Testis (tissue), 3 donors: ENCODE measurements around the gene PTPRA. TPM values are rescaled to one million over a fixed set of nuclear protein-coding genes. Genes with fewer than 3 reads are reported as not detected.

Source experiments
- DNase-seq: peaks from one replicate; pipeline ENCODE4 v3.0.0-alpha.2; 2019
- H3K27ac ChIP-seq, 2 donors: fragments of 200-600 bp; sonication (generic); one replicate each; pipeline ENCODE4 v1.5.1; 2019
- H3K27me3 ChIP-seq: fragments of 200-600 bp; sonication (generic); one replicate; pipeline ENCODE4 v1.5.1; 2019
- H3K36me3 ChIP-seq: fragments of 200-600 bp; sonication (generic); one replicate; pipeline ENCODE4 v1.5.1; 2017; ENCODE audit warnings: low read depth; ENCODE audit errors: missing control alignments
- H3K4me1 ChIP-seq: fragments of 200-600 bp; sonication (generic); one replicate; pipeline ENCODE4 v1.5.1; 2019
- H3K4me3 ChIP-seq, 2 donors: fragments of 200-600 bp; sonication (generic); one replicate each; pipeline ENCODE4 v1.5.1; 2017 to 2019
- H3K9me3 ChIP-seq: fragments of 200-600 bp; sonication (generic); one replicate; pipeline ENCODE4 v1.5.1; 2017
- CTCF ChIP-seq, 3 experiments: fragments of 450-650 bp in 2 of 3; fragments of 200-600 bp in 1 of 3; sonication (generic) in 1 of 3; IDR thresholded peaks; one replicate each; pipeline ENCODE4 v1.5.1; 2016 to 2019; ENCODE audit warnings: antibody characterized with exemption in 3 of 3, mild to moderate bottlenecking in 2 of 3, moderate library complexity in 1 of 3
- POLR2A ChIP-seq: fragments of 450-650 bp; IDR thresholded peaks from one replicate; pipeline ENCODE4 v1.6.1; 2017; ENCODE audit warnings: antibody characterized with exemption, mild to moderate bottlenecking, moderate library complexity
- WGBS, 2 donors: methylation state at CpG; one replicate each; pipeline ENCODE4 v1.1.5; 2018; 5-methylcytosine and 5-hydroxymethylcytosine counted together
- intact Hi-C: fragments of 100-400 bp; cut with DNase I; formaldehyde crosslinking; loops from one replicate; pipeline ENCODE4 v1.15.1; 2023; ENCODE audit warnings: low total_unique reads
- polyA plus RNA-seq: library from polyadenylated mRNA; stranded (reverse); fragments of 350-450 nt; fragmentation: Illumina TruSeq; extraction: RNeasy Lipid Tissue Mini Kit (QIAGEN cat#74804); gene quantifications from one replicate; pipeline ENCODE4 v1.2.3, GENCODE V29; 2014; ENCODE audit warnings: low read depth, low replicate concordance; ENCODE audit not compliant: insufficient read depth
- total RNA-seq, 2 donors: library from RNA; depleted of rRNA; stranded (reverse); fragments of >200 nt; gene quantifications; one replicate each; pipeline ENCODE4 v1.2.3, GENCODE V29; 2016

The PTPRA gene
- total and polyA plus RNA-seq, 3 donors from 2014 or later = 52.0 to 83.8 (median 68.9) TPM

- Histone ChIP-seq H3K27me3 (no peaks in the 10 kb centered on the region), H3K9me3 (no peaks in the 10 kb centered on the region), H3K36me3 (no peaks in the 10 kb centered on the region), H3K4me3 (no peak overlapping the region), H3K4me1 (no peaks in the 10 kb centered on the region), H3K27ac (no peak overlapping the region)
- intact Hi-C loops = no loop called here
- 87 to 91% methylated on average over 4 of the region's 4 CpGs for WGBS, 2 donors
- no peak for DNase-seq
- TF ChIP-seq CTCF (IDR thresholded peaks at IDR 0.05) = no peak
- no peak for TF ChIP-seq POLR2A
These were observed 23.8 kb upstream of the PTPRA start for GRCh38 chr20:2849529-2849928.

GRCh38 chr20:2851086-2851485 is 22.2 kb upstream of the PTPRA start:
- no peaks in the 10 kb centered on the region for H3K9me3 ChIP-seq
- WGBS, 2 donors = 93% methylated on average over 10 of the region's 10 CpGs
- no peaks in the 10 kb centered on the region for H3K27me3 ChIP-seq
- H3K4me3 ChIP-seq = no peak overlapping the region
- TF ChIP-seq CTCF (IDR thresholded peaks at IDR 0.05) (no peak), POLR2A (no peak)
- H3K4me1 ChIP-seq = no peaks in the 10 kb centered on the region
- DNase-seq = no peak
- H3K36me3 ChIP-seq = no peaks in the 10 kb centered on the region
- intact Hi-C loops = loop anchor here (10.0 kb wide), 1 partner anchor 686 kb away; no protein-coding TSS in a partner anchor
- H3K27ac ChIP-seq = no peak overlapping the region

- no peak overlapping the region for H3K27ac ChIP-seq
- WGBS, 2 donors = 91 to 96% methylated on average over 2 of the region's 2 CpGs
- no peak for TF ChIP-seq POLR2A
- TF ChIP-seq CTCF (IDR thresholded peaks at IDR 0.05) = no peak
- no peak overlapping the region for H3K4me3 ChIP-seq
- DNase-seq = no peak
- H3K4me1 ChIP-seq = no peaks in the 10 kb centered on the region
- H3K27me3 ChIP-seq = no peaks in the 10 kb centered on the region
- no peaks in the 10 kb centered on the region for H3K9me3 ChIP-seq
- intact Hi-C loops = loop anchor here (10.0 kb wide), 1 partner anchor 694 kb away; no protein-coding TSS in a partner anchor
- no peaks in the 10 kb centered on the region for H3K36me3 ChIP-seq
These were observed 14.7 kb upstream of the PTPRA start for GRCh38 chr20:2858591-2858990.

- Histone ChIP-seq H3K9me3 (no peaks in the 10 kb centered on the region), H3K4me3 (no peak overlapping the region), H3K4me1 (no peaks in the 10 kb centered on the region), H3K36me3 (no peaks in the 10 kb centered on the region), H3K27me3 (no peaks in the 10 kb centered on the region), H3K27ac (no peak overlapping the region)
- intact Hi-C loops = loop anchor here (10.0 kb wide), 1 partner anchor 695 kb away; no protein-coding TSS in a partner anchor
- 74 to 86% methylated on average over 3 to 4 of the region's 4 CpGs for WGBS, 2 donors
- no peak for DNase-seq
- no peak for TF ChIP-seq POLR2A
- TF ChIP-seq CTCF (IDR thresholded peaks at IDR 0.05) = no peak
These were observed 13.8 kb upstream of the PTPRA start for GRCh38 chr20:2859330-2860121.

GRCh38 chr20:2864626-2865025 is 8.7 kb upstream of the PTPRA start:
- no peaks in the 10 kb centered on the region for H3K9me3 ChIP-seq
- WGBS, 2 donors = 90 to 96% methylated on average over 7 to 12 of the region's 12 CpGs
- DNase-seq = no peak
- no peaks in the 10 kb centered on the region for H3K36me3 ChIP-seq
- intact Hi-C loops = no loop called here
- no peaks in the 10 kb centered on the region for H3K27me3 ChIP-seq
- H3K27ac ChIP-seq = no peak overlapping the region
- H3K4me3 ChIP-seq = no peak overlapping the region
- TF ChIP-seq POLR2A (no peak), CTCF (IDR thresholded peaks at IDR 0.05) (no peak)
- H3K4me1 ChIP-seq = no peaks in the 10 kb centered on the region
